SU-DHL-6 (cell line): ENCODE results near the gene FAM168B.

Source experiments
- H2AFZ ChIP-seq: fragments of 200-600 bp; sonication (generic); 2 replicates; pipeline ENCODE4 v1.6.1; 2014; ENCODE audit warnings: low read depth, mild to moderate bottlenecking, moderate library complexity, mixed read lengths, antibody characterized with exemption, low read length; ENCODE audit not compliant: severe bottlenecking
- H3F3A ChIP-seq: fragments of 200-600 bp; shearing (Covaris generic); 2 replicates; pipeline ENCODE4 v1.6.0; 2016; ENCODE audit warnings: antibody characterized with exemption, mild to moderate bottlenecking; ENCODE audit not compliant: insufficient read depth
- H3K27ac ChIP-seq: fragments of 200-600 bp; sonication (generic); 2 replicates; pipeline ENCODE4 v1.5.1; 2016; ENCODE audit warnings: low read depth, mild to moderate bottlenecking, low read length, moderate library complexity, mixed read lengths
- H3K27me3 ChIP-seq: fragments of 200-600 bp; sonication (generic), shearing (Covaris generic); 2 replicates; pipeline ENCODE4 v1.6.0; 2014; ENCODE audit warnings: mild to moderate bottlenecking, low read length
- H3K36me3 ChIP-seq: fragments of 200-600 bp; sonication (generic); 2 replicates; pipeline ENCODE4 v1.6.1; 2014; ENCODE audit warnings: mild to moderate bottlenecking, low read length, mixed read lengths
- H3K4me2 ChIP-seq: fragments of 300-600, 200-600 bp; shearing (Covaris generic), sonication (generic); 2 replicates; pipeline ENCODE4 v1.6.0; 2014; ENCODE audit warnings: low read length, low read depth, mild to moderate bottlenecking; ENCODE audit not compliant: poor library complexity, severe bottlenecking
- H3K4me3 ChIP-seq: fragments of 200-600 bp; sonication (generic); 2 replicates; pipeline ENCODE4 v1.5.1; 2014; ENCODE audit warnings: antibody characterized with exemption, low read length, mild to moderate bottlenecking, mixed read lengths; ENCODE audit not compliant: insufficient read depth, poor library complexity, severe bottlenecking
- H3K79me2 ChIP-seq: fragments of 200-600 bp; sonication (generic); 2 replicates; pipeline ENCODE4 v1.6.1; 2014; ENCODE audit warnings: mild to moderate bottlenecking, low read length, moderate library complexity; ENCODE audit not compliant: insufficient read depth
- H3K9ac ChIP-seq: fragments of 200-600 bp; sonication (generic); 2 replicates; pipeline ENCODE4 v1.7.0; 2014; ENCODE audit warnings: mild to moderate bottlenecking, low read length
- H3K9me2 ChIP-seq: fragments of 200-600 bp; sonication (generic); replicated peaks from 2 replicates; pipeline ENCODE4 v1.6.1; 2014; ENCODE audit warnings: low read length; ENCODE audit not compliant: insufficient read depth
- H3K9me3 ChIP-seq: fragments of 200-600 bp; sonication (generic); 2 replicates; pipeline ENCODE4 v1.6.1; 2014; ENCODE audit warnings: low read length, mixed read lengths; ENCODE audit not compliant: insufficient read depth
- H4K20me1 ChIP-seq: fragments of 200-600 bp; sonication (generic); 2 replicates; pipeline ENCODE4 v1.6.1; 2014; ENCODE audit warnings: low read depth, mild to moderate bottlenecking, antibody characterized with exemption, low read length, moderate library complexity, mixed read lengths
- CTCF ChIP-seq: fragments of 200-600 bp; sonication (generic); IDR thresholded peaks from one replicate; pipeline ENCODE4 v1.5.1; 2017; ENCODE audit warnings: antibody characterized with exemption, mild to moderate bottlenecking, low read length, moderate library complexity; ENCODE audit not compliant: insufficient read depth, poor library complexity, severe bottlenecking
- EZH2phosphoT487 ChIP-seq: fragments of 200-600 bp; sonication (generic), shearing (Covaris generic); conservative IDR thresholded peaks from 2 replicates; pipeline ENCODE4 v1.6.1; 2018; ENCODE audit warnings: mild to moderate bottlenecking, antibody characterized with exemption, low read length, moderate library complexity, mixed read lengths

FAM168B gene

GRCh38 chr2:131043199-131044074 lies 49.8 kb downstream of the FAM168B start:
- TF ChIP-seq EZH2phosphoT487 (no peak), CTCF (no peak)
- Histone ChIP-seq H3K9ac (no peak overlapping the region), H3K36me3 (no peaks in the 10 kb centered on the region), H3K79me2 (no peaks in the 10 kb centered on the region), H3K4me3 (no peak overlapping the region), H3K27ac (no peak overlapping the region), H4K20me1 (no peaks in the 10 kb centered on the region), H3K4me2 (no peak overlapping the region), H3F3A (no peaks in the 10 kb centered on the region), H3K9me3 (no peaks in the 10 kb centered on the region), H2AFZ (no peak overlapping the region), H3K27me3 (no peaks in the 10 kb centered on the region), H3K9me2 (no peaks in the 10 kb centered on the region)

DNA sequence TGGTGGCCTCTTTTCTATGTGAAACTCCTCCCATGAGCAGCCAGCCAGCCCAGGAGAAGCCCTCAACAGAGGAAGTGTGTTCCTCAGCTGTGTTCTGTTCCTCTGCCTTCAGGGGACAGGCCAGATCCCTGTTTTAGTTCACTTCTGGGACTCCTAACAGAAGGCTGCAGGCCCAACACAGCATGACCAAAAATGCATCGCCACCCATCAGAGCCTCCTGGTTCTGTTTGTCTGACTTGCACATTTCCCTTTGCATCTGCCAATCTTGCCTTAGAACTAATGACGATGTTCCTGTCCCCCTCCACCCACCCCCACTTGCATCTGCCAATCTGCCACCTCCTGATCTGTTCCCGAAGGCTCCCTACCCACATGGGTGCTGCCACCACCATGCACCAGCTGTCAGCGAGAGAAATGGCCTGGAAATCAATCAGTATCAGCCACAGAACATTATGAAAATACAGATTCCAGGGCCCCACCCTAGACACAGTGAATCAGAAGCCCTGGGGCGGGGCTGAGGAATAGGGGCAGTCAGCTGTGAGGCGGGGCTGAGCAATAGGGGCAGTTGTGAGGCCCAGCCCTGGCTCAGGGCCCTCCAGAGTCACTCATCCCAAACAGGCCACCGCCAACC lies 51.0 kb downstream of the FAM168B start:
- Histone ChIP-seq H3F3A (no peaks in the 10 kb centered on the region), H3K9me3 (no peaks in the 10 kb centered on the region), H3K9me2 (no peaks in the 10 kb centered on the region), H3K79me2 (no peaks in the 10 kb centered on the region), H3K36me3 (no peaks in the 10 kb centered on the region), H3K27ac (no peak overlapping the region), H4K20me1 (no peaks in the 10 kb centered on the region), H3K27me3 (no peaks in the 10 kb centered on the region), H3K4me3 (no peak overlapping the region), H2AFZ (no peak overlapping the region), H3K9ac (no peak overlapping the region), H3K4me2 (no peak overlapping the region)
- no peak for TF ChIP-seq EZH2phosphoT487
- TF ChIP-seq CTCF: no peak

- H3K27ac ChIP-seq: no peak overlapping the region
These were observed 51.7 kb downstream of the FAM168B start for GRCh38 chr2:131041402-131042147.

More at GRCh38 chr2:131041402-131042147, 51.7 kb downstream of the FAM168B start:
- no peak overlapping the region for H3K9ac ChIP-seq
- H4K20me1 ChIP-seq: no peaks in the 10 kb centered on the region
- H3K9me2 ChIP-seq: no peaks in the 10 kb centered on the region
- no peak overlapping the region for H2AFZ ChIP-seq
- H3K79me2 ChIP-seq: no peaks in the 10 kb centered on the region
- H3F3A ChIP-seq: no peaks in the 10 kb centered on the region
- TF ChIP-seq CTCF (no peak), EZH2phosphoT487 (no peak)
- H3K27me3 ChIP-seq: no peaks in the 10 kb centered on the region
- no peak overlapping the region for H3K4me2 ChIP-seq
- H3K36me3 ChIP-seq: no peaks in the 10 kb centered on the region
- no peak overlapping the region for H3K4me3 ChIP-seq
- no peaks in the 10 kb centered on the region for H3K9me3 ChIP-seq
